Measurements from ENCODE around the gene SND1. TPM values are rescaled to one million over a fixed set of nuclear protein-coding genes. Genes with fewer than 3 reads are reported as not detected.

The SND1 gene
- total and polyA plus RNA-seq, 10 donors = 61.7 to 173 (median 116) TPM

GRCh38 chr7:127654404-127655394 lies 2.7 kb downstream of the SND1 start:
- DNase-seq = no peak
- intact Hi-C loops (cut with DNase I; ENCODE audit: low total_unique reads) = loop anchor here (5.0 kb wide), 1 partner anchor 67 kb away; the partner anchor contains the start of genes ARF5 and GCC1
- Histone ChIP-seq H3K4me3 (peak overlapping the region in 1 of 8 donors; percentile 92), H3K4me1 (peaks cover 17 to 79% (median 51%) of the 10 kb centered on the region in 6 donors), H3K36me3 (peaks cover 0 to 30% (median 6%) of the 10 kb centered on the region in 6 donors), H3K27ac (peak overlapping the region in 6 of 8 donors; percentile 24 to 50 (median 44)), H3K27me3 (replicated peaks in 1 of 7) (no peaks in the 10 kb centered on the region), H3K9me3 (no peaks in the 10 kb centered on the region)
- WGBS, 5 donors = 53 to 60% (median 59%) methylated on average over 5 of the region's 5 CpGs
- TF ChIP-seq POLR2A (IDR thresholded peaks at IDR 0.05) (no peak), CTCF (IDR thresholded peaks at IDR 0.05 in 8 of 11, conservative IDR thresholded peaks at IDR 0.05 in 3 of 11) (no peak), POLR2AphosphoS5 (IDR thresholded peaks at IDR 0.05) (no peak)

GRCh38 chr7:127655720-127656119 lies 3.7 kb downstream of the SND1 start:
- no peak for DNase-seq
- Histone ChIP-seq H3K27me3 (replicated peaks in 1 of 7) (no peaks in the 10 kb centered on the region), H3K4me3 (no peak overlapping the region), H3K36me3 (peaks cover 0 to 37% (median 6%) of the 10 kb centered on the region in 6 donors), H3K4me1 (peaks cover 17 to 85% (median 54%) of the 10 kb centered on the region in 6 donors), H3K9me3 (no peaks in the 10 kb centered on the region), H3K27ac (peak overlapping the region in 2 of 8 donors; percentile 49 to 50)
- TF ChIP-seq POLR2AphosphoS5 (IDR thresholded peaks at IDR 0.05) (no peak), CTCF (IDR thresholded peaks at IDR 0.05 in 8 of 11, conservative IDR thresholded peaks at IDR 0.05 in 3 of 11) (no peak), POLR2A (IDR thresholded peaks at IDR 0.05) (no peak)
- intact Hi-C loops (cut with DNase I; ENCODE audit: low total_unique reads) = no loop called here
- 80 to 93% (median 86%) methylated on average over 2 of the region's 2 CpGs for WGBS, 5 donors

GRCh38 chr7:127657500-127657899 lies 5.5 kb downstream of the SND1 start:
- Histone ChIP-seq H3K9me3 (no peaks in the 10 kb centered on the region), H3K27me3 (replicated peaks in 1 of 7) (no peaks in the 10 kb centered on the region), H3K4me1 (peaks cover 17 to 82% (median 50%) of the 10 kb centered on the region in 6 donors), H3K27ac (no peak overlapping the region), H3K36me3 (peaks cover 0 to 49% (median 9%) of the 10 kb centered on the region in 6 donors), H3K4me3 (no peak overlapping the region)
- no peak for DNase-seq
- WGBS, 5 donors = 90 to 93% (median 92%) methylated on average over 3 of the region's 3 CpGs
- no peak for TF ChIP-seq CTCF (IDR thresholded peaks at IDR 0.05 in 8 of 11, conservative IDR thresholded peaks at IDR 0.05 in 3 of 11)
- TF ChIP-seq POLR2A (IDR thresholded peaks at IDR 0.05) = no peak
- no peak for TF ChIP-seq POLR2AphosphoS5 (IDR thresholded peaks at IDR 0.05)
- intact Hi-C loops (cut with DNase I; ENCODE audit: low total_unique reads) = no loop called here
